GM12878 (cell line): ENCODE data around the gene SIN3B. TPM values are rescaled to one million over a fixed set of nuclear protein-coding genes. Genes with fewer than 3 reads are reported as not detected.

Experiments
- ATAC-seq: fragments of 200-7000 bp; cut with Tn5 transposase; 3 replicates; pipeline ENCODE4 v1.9.1; 2020; ENCODE audit warnings: mild to moderate bottlenecking, moderate library complexity
- BruUV-seq: library from RNA; stranded (reverse); fragments of 400-500 nt; replicated peaks from 2 replicates; lab custom pipeline; 2021; lab: Mats Ljungman, UMichigan
- CTCF ChIA-PET: fragments of 300-600 bp; sonication (Branson Sonifier 250); formaldehyde crosslinking; extraction: SDS; loops from one replicate; lab custom pipeline; 2021; ENCODE audit warnings: inconsistent platforms; lab: Yijun Ruan, JAX
- POLR2A ChIA-PET: fragments of 350-600 bp; formaldehyde crosslinking; extraction: SDS; loops from one replicate; lab custom pipeline; 2021; ENCODE audit warnings: inconsistent platforms; lab: Charles Lee
- RAD21 ChIA-PET: fragments of 300-600 bp; sonication (Branson Sonifier 250); formaldehyde crosslinking; loops from one replicate; lab custom pipeline; 2023; ENCODE audit warnings: antibody characterized with exemption; ENCODE audit not compliant: unreplicated experiment; lab: Charles Lee
- SMC1A ChIA-PET: fragments of 300-600 bp; sonication (Branson Sonifier 250); formaldehyde crosslinking; loops from one replicate; lab custom pipeline; 2023; ENCODE audit not compliant: unreplicated experiment, uncharacterized antibody; lab: Charles Lee
- DNase-seq: peaks from one replicate; pipeline ENCODE4 v3.0.0-alpha.2; 2011; ENCODE audit warnings: low read depth, low spot score
- FAIRE-seq: peaks from 3 replicates; lab custom pipeline; 2011; peaks lifted over from hg19 to GRCh38; lab: Jason Lieb, UNC
- H2AFZ ChIP-seq: 2 replicates; pipeline ENCODE4 v1.6.0; 2011; ENCODE audit warnings: low read depth, low read length, control low read depth; ENCODE audit not compliant: control insufficient read depth
- H3K27ac ChIP-seq: 2 replicates; pipeline ENCODE4 v1.5.1; 2011; ENCODE audit warnings: control low read depth; ENCODE audit not compliant: control insufficient read depth, insufficient read depth
- H3K27me3 ChIP-seq, 2 experiments: replicated peaks in 1 of 2; 2 replicates each; pipeline versions ENCODE4 v1.6.0 to v1.6.1; 2011; ENCODE audit warnings: low read length in 1 of 2; ENCODE audit not compliant: control insufficient read depth in 2 of 2, insufficient read depth in 2 of 2
- H3K36me3 ChIP-seq, 2 experiments: 2 replicates each; pipeline ENCODE4 v1.5.1; 2011; ENCODE audit warnings: low read length in 1 of 2; ENCODE audit not compliant: control insufficient read depth in 2 of 2, insufficient read depth in 2 of 2
- H3K4me1 ChIP-seq: 2 replicates; pipeline ENCODE4 v1.6.1; 2011; ENCODE audit warnings: mild to moderate bottlenecking, low read length, moderate library complexity, mixed read lengths; ENCODE audit not compliant: control insufficient read depth, insufficient read depth
- H3K4me2 ChIP-seq: 2 replicates; pipeline ENCODE4 v1.6.0; 2011; ENCODE audit warnings: control low read depth; ENCODE audit not compliant: control insufficient read depth, insufficient read depth
- H3K4me3 ChIP-seq: fragments of 200-600 bp; sonication (generic); 2 replicates; pipeline ENCODE4 v1.5.1; 2016
- H3K79me2 ChIP-seq: 2 replicates; pipeline ENCODE4 v1.6.0; 2011; ENCODE audit warnings: low read length; ENCODE audit not compliant: control insufficient read depth, insufficient read depth
- H3K9ac ChIP-seq: 2 replicates; pipeline ENCODE4 v1.8.0; 2011; ENCODE audit warnings: low read length, control low read depth, mixed read lengths; ENCODE audit not compliant: control insufficient read depth, insufficient read depth
- H3K9me3 ChIP-seq: replicated peaks from 3 replicates; pipeline ENCODE4 v1.5.1; 2011; ENCODE audit warnings: mild to moderate bottlenecking, low read length; ENCODE audit not compliant: control insufficient read depth, insufficient read depth
- H4K20me1 ChIP-seq: 2 replicates; pipeline ENCODE4 v1.6.0; 2011; ENCODE audit not compliant: control insufficient read depth, insufficient read depth
- NR2C1 ChIP-seq: fragments of 450-650 bp; IDR thresholded peaks from 2 replicates; pipeline ENCODE4 v1.6.1; 2017; ENCODE audit warnings: antibody characterized with exemption, mild to moderate bottlenecking, moderate library complexity
- RUNX3 ChIP-seq: IDR thresholded peaks from 2 replicates; pipeline ENCODE4 v1.6.1; 2012; ENCODE audit warnings: low read length, inconsistent platforms
- ZBTB40 ChIP-seq: fragments of 450-650 bp; IDR thresholded peaks from 2 replicates; pipeline ENCODE4 v1.6.1; 2016; ENCODE audit warnings: mild to moderate bottlenecking, moderate library complexity, borderline replicate concordance
- WGBS: methylation state at CpG from one replicate; pipeline ENCODE4 v1.1.6; 2016; ENCODE audit warnings: low lambda C conversion rate; ENCODE audit not compliant: insufficient replicate concordance, insufficient coverage; ENCODE audit errors: missing lambda C conversion rate; 5-methylcytosine and 5-hydroxymethylcytosine counted together
- in situ Hi-C: fragments of 300-500 bp; cut with MboI; formaldehyde crosslinking; loops from 9 replicates; pipeline ENCODE4 v1.14.3; 2018; ENCODE audit warnings: mixed read lengths
- intact Hi-C: fragments of 100-400 bp; cut with micrococcal nuclease; formaldehyde crosslinking; loops from one replicate; pipeline ENCODE4 v1.14.2; 2022; ENCODE audit not compliant: unreplicated experiment
- polyA plus RNA-seq, 11 experiments: library from polyadenylated mRNA; depleted of rRNA in 4 of 11; unstranded in 6 of 11; stranded (reverse) in 5 of 11; fragments of >200 nt; fragmentation: Nextera tagmentation in 4 of 11; fragmentation: Illumina TruSeq in 1 of 11; extraction: Ambion mirVana in 4 of 11; extraction: Trizol in 1 of 11; gene quantifications; 1 replicate in 1 of 11; 2 replicates in 10 of 11; pipeline versions ENCODE4 v1.2.1 to v1.2.3, GENCODE V29; 2011 to 2016; ENCODE audit warnings: inconsistent platforms in 2 of 11, missing spikeins in 2 of 11, low read depth in 1 of 11
- total RNA-seq, 4 experiments: library from RNA; depleted of rRNA in 3 of 4; stranded (reverse); fragments of >200 nt in 3 of 4; fragmentation: Illumina TruSeq in 1 of 4; extraction: Trizol in 1 of 4; gene quantifications; 2 replicates each; pipeline versions ENCODE4 v1.2.1 to v1.2.3, GENCODE V29; 2013 to 2021

Gene SIN3B
- total and polyA plus RNA-seq, 10 of the 15 experiments (the other 5 are each of a cell fraction or from before 2014, with no cell fraction given) = 0.68 to 34.5 (median 15.8) TPM

- POLR2A ChIA-PET = interaction anchor here (0.6 kb wide), 1 partner anchor 150 kb away, joined by 3 read pairs; no protein-coding TSS in a partner anchor
- Histone ChIP-seq H3K4me3 (no peak overlapping the region), H3K9me3 (no peaks in the 10 kb centered on the region), H3K27me3 (no peaks in the 10 kb centered on the region), H2AFZ (no peak overlapping the region), H4K20me1 (no peaks in the 10 kb centered on the region), H3K9ac (no peak overlapping the region), H3K36me3 (peaks cover 8 to 13% of the 10 kb centered on the region in 2 experiments; a peak in 3 of 4 replicates), H3K4me2 (peak overlapping the region; percentile 14; the same call in 1 of the 2 replicates), H3K4me1 (peaks cover 16% of the 10 kb centered on the region), H3K27ac (no peak overlapping the region), H3K79me2 (no peaks in the 10 kb centered on the region)
- 57% methylated on average over 10 of the region's 10 CpGs for WGBS
- CTCF ChIA-PET = no interaction called here
- in situ Hi-C loops (no loop called here), intact Hi-C loops (no loop called here)
- SMC1A ChIA-PET = no interaction called here
- ATAC-seq (no peak; the same call in 2 of the 3 replicates), FAIRE-seq (peak; percentile 71), DNase-seq (no peak)
- RAD21 ChIA-PET = no interaction called here
- BruUV-seq = TSS peak; percentile 62
- TF ChIP-seq RUNX3 (peak; percentile 66), ZBTB40 (peak; percentile 73), NR2C1 (no peak)
Measured at GRCh38 chr19:16862826-16863415, 33.7 kb downstream of the SIN3B start.
